NCI-H2227 (cell line): Measurements from ENCODE around the gene GPT2.

ENCODE experiments used
- DNase-seq: peaks from one replicate; lab custom pipeline; 2025; ENCODE audit not compliant: unreplicated experiment; lab: John Stamatoyannopoulos, UW

Gene GPT2, protein sequence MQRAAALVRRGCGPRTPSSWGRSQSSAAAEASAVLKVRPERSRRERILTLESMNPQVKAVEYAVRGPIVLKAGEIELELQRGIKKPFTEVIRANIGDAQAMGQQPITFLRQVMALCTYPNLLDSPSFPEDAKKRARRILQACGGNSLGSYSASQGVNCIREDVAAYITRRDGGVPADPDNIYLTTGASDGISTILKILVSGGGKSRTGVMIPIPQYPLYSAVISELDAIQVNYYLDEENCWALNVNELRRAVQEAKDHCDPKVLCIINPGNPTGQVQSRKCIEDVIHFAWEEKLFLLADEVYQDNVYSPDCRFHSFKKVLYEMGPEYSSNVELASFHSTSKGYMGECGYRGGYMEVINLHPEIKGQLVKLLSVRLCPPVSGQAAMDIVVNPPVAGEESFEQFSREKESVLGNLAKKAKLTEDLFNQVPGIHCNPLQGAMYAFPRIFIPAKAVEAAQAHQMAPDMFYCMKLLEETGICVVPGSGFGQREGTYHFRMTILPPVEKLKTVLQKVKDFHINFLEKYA

DNA sequence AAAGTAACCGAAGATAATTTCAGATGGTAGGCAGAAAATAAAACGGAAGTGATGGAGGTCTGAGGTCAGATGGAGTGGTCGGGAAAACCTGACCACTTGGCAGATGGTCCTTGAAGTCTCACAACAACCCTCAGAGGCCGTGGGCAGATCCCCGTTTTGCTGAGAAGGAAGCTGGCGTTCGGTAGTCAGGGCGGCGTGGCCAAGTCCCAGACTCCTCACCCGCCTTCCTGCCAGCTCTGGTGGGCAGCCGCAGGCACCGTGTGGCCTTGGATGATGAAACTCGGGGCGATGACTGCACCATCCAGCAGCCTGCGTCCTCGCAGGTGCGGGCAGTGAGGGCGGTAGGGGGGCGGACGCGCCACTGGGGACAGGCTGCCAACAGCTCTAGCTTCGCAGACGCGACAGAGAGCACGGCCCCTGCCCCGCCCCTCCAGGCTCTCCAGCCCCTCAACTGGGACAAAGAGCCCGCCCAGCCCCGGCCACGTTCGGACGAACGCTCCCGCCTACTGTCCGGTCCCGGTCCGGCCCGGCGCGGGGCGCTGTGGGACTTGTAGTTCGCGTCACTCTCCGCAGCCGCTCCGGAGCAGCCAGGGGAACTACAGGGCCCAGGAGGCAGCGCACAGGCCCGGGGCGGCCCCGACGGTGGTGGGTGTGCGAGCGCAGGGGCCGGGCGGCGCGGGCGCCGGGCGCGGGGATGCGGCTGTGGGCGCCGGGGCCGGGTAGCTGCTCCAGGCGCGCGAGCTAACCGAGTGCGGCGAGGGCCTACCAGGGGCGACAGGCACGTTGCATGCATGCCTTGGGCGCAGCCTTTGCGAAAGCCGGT lies at the start of gene GPT2:
Gene GPT2 (plus strand): TSS at position 673 of the 823 bp plus-strand sequence. CDS start 354 bp downstream, outside the sequence.
- DNase-seq, result peak; percentile 94

DNA sequence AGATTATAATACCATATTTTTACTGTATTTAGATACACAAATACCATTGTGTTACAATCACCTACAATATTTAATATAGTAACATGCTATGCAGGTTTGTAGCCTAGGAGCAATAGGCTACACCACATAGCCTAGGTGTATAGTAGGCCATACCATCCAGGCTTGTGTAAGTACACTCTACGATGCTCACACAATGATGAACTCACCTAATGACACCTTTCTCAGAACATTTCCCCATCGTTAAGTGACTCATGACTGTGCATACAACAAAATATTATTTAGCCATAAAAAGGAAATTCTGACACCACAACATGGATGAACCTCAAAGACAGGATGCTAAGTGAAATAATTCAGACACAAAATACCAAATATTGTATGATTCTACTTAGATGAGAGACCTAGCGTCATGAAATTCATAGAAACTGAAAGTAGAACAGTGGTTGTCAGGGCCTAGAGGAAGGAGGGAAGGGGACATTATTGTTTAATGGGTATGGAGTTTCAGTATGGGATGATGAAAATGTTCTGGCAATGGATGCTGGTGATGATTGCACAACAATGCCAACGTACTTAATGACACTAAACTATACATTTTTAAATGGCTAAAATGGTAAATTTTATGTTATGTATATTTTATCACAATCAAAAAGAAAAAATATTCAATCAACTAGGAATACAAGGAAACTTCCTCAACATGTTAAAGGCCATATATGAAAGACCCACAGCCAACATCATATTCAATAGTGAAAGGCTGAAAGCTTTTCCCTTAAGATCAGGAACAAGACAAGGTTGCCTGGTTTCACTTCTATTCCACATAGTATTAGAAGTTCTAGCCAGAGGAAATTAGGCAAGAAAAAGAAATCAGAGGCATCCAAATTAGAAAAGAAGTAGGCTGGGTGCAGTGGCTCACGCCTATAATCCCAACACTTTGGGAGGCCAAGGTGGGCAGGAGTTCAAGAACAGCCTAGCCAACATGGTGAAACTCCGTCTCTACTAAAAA lies 47.3 kb upstream of the GPT2 start:
- no peak for DNase-seq

DNA sequence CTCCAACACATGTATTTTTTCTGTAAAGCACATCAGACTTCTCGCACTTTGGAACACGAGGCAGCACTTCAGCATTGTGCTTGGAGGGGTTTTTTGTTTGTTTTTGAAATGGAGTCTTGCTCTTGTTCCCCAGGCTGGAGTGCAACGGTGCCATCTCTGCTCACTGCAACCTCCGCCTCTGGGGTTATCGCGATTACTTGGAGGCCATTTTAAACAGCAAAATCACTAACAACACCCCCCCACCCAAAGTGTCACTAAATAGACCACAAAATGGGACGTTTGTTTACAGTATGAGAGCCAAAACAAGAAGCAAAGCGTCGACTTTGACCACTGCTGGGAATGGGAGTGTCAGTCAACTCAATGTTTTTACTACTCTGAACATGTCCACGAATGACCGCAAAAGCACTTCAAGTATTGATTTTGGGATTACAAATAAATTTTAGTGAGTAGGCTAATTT lies 44.1 kb upstream of the GPT2 start:
- no peak for DNase-seq

DNA sequence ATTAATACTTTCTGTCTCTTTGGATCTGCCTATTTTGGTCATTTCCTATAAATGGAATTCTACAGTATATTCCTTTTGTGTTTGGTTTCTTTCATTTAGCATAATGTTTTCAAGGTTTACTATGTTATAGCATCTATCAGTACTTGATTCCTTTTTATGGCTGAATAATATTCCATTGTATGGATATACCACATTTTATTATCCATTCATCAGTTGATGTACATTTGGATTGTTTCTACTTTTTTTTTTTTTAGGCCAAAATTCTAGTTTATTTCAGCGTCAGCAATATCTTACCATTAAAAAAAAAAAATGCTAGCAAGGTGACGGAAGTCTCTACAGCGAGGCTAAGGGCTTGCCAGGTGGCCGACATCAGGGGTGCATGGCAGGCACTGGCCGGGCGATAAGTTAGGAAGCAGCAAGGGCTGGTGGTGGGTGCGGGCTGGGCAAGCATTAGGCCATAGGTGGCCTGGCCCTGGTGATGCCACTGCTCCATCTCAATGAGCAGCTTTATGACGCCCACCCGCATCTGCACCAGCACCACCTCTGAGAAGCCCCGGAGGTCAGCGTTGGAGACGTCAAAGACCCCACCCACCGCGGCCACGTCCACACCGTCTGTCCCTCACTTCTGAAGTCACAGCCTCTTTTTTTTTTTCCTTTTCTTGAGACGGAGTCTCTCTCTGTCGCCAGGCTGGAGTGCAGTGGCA lies 41.8 kb upstream of the GPT2 start:
- DNase-seq, result no peak

DNA sequence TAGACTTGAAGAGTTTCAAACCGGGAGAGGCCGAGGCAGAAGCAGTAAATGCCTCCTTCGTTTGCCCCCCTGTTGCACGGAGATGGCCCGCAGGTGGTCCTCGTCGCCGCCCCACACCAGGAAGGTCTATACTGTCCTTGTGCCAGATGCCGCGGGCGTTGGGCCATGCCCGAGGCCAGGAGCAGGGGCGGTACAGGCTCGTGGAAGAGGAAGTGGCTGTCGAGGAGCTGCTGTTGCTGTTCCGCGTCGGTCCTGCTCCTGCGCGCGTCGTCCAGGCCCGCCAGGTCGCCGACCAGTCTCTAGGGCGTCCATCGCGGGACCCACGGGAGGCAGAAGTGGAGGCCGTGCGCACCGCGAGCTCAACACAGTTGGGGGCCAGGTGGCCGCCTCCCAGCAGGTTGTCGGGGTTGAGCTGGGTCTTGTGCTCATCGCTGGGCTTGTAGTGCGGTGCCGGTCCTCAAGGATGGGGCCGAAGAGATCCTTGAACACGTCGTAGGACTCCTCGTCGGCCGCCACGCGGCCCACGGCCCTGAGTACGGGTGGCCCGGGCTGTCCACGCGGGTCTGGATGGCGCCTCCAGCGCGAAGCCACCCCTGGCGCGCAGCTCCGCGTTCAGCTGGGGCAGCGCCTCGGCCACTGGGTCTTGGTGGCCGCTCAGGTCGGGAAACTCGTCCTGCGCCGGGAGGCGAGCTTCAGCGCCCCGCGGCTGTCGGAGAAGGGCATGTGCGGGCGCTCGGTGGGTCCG lies 40.1 kb upstream of the GPT2 start:
- no peak for DNase-seq

DNA sequence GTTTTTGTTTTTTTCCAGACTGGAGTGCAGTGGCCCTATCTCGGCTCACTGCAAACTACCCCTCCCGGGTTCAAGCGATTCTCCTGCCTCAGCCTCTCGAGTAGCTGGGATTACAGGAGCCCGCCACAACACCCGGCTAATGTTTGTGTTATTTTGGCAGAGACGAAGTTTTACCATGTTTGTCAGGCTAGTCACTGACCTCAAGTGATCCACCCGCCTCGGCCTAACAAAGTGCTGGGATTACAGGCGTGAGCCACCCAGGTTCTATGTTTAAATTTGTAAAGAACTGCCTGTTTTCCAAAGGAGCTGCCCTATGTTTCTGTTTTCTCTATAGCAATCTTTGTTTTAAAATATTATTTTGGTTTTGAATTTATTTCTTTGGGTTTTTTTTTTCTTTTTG lies 39.4 kb upstream of the GPT2 start:
- no peak for DNase-seq

DNA sequence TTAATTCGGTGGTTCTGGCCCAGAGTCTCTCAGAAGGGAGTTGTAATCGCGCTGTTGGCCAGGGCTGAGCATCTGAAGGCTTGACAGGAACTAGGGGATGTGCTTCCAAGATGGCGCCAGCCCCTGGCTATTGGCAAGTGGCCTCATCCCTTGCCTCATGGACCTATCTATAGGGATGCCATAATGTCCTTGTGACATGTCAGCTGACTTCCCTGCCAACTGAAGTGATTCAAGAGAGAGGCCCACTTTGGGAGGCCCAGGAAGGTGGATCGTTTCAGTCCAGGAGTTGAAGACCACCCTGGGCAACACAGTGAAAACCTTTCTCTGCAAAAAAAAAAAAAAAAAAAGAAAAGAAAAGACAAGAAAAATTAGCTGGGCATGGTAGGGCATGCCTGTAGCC lies 38.2 kb upstream of the GPT2 start:
- no peak for DNase-seq

DNA sequence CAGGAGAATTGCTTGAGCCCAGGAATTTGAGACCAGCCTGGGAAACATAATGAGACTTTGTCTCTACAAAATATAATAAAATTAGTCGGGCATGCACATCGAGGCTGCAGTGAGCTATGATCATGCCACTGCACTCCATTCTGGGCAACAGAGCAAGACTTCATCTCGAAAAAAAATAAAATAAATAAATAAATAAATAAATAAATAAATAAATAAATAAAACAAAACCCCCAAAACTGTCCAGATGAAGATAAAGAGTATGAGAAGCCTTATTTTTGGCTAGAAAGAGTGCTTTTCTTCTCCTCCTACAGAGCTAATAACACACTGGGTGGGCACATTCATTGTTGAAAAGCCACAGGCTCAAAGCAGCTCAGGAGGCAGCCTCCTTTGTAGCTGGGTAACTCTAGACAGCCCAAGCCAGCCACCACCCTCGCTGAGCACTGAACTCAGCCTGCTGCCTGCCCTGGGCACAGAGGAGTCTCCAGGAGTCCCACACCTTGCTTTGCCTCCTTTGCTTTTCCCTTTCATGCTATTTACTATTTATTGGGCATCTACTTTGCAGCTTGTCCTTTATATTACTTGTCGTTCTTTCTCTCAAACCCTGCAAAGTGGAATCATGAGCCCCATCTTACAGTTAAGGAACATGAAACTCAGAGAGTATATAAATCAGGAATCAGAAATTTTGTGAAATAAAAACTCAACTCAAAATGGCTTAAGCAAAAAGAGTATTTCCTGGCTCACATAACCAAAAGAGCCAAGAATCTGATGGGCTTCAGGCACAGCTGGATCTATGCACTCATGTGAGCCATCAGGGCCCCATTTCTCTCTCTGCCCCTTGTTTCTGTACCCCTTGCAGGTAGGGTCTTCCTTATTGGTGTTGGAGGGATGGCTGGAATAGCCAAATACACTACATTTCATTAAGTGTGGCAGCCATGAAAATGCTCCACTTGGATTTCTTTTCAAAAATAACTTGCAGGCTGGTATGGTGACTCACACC lies 35.1 kb upstream of the GPT2 start:
- no peak for DNase-seq

DNA sequence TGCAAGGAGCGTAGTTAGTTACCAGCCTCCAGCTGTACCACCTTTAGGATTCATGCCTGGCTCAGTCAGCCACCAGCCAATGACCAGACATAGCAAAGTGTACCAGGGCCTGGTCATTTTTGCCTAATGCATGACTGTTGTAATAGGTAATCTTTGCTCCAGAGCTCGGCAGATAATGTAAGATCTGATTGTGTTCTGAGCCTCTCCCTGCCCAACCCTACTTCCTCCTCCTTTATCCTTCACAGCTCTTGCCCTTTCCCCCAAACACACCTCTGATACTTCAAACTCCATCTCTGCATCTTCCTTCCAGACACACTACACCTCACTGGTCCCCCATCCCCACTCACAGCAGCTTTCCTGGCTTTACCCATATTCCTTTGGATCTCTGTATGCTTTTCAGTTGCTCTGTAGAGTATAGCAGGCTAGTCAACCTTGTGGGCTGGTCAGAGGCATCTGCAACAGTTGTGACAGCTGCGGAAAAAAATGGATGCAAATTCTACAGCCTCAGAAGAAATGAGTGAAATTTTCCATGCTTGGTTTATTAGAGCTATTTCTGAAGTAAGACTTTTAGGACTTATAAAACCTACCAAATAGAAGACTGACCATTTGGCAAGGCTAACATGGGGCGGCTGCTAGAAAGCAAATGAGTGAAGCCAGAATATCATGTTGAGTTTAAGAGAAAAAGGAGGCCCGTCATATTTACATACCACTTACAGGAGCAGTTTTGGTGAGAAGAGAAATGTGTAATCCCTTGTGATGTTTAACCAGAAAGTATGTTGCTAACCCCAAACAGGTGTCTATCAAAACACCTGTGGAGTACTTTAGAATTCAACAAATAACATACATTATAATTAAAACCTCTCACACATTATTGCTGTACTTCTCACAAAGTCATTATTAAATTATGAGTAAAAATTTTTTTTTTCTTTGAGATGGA lies 33.3 kb upstream of the GPT2 start:
- DNase-seq, result no peak

DNA sequence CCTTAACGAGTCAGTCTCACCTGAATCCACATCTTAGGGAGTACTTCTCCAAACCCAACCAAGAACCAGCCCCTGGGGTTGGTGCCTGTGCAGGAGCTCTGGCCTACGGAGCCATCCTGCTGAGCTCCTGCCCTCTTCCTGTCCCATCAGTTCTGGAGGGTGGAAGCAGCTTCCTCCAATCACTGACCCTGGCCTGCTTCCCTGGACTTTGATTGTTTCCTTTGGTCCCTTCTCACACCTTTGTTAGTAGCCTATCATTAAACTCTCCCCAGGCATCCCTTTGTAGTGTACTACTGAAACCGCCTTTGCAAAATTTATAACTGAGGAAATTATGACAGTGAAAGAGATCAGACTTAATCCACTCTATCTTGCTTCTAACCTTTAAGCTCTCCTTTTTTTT lies 32.0 kb upstream of the GPT2 start:
- peak; percentile 3 for DNase-seq

DNA sequence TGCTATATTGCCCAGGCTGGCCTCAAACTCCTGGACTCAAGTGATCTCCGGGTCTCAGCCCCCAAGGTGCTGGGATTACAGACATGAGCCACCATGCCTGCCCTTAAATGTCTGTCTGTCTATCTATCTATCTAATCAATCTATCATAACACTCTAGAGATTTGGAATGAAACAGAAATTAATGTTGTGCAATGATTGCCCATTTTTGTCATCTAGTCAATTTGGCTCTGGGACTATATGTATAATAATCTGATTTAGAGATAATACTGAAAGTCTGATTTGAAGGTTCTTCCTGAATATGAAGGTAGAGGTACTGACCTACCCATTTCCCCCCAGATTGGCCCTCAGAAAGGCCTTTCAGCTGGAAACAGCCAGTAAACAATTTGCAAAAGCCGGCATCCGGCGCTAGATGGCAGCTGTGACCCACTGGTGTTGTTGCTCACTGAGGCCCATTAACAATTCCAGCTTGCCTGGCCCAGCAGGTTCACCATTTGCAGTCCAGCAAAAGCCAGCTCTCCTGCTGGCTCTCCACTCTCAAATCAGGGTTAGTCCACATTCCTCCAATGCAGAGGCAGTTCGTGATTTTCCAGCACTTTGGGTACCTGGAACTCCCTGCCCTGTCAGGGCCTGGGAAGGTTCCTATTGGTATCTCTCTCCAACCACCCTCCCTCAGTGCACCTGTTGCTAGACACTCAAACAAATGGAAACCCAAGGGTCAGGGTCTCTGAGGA lies 30.3 kb upstream of the GPT2 start:
- DNase-seq, result peak; percentile 80

DNA sequence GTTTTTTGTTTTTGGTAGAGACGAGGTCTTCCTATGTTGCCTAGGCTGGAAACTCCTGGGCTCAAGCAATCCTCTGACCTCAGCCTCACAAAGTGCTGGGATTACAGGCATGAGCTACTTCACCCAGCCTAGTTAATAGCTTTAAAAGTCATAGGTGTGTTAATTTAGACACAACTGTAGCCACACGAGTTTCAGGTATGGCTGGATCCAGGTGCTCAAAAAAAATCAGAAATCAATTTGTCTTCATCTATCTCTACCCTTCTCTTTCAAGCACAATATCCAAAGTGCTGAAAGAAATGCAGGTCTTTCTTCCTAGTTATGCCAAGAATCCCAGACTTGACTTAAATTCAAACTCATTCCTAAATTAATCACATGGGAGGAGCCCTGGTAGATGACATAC lies 29.3 kb upstream of the GPT2 start:
- no peak for DNase-seq

DNA sequence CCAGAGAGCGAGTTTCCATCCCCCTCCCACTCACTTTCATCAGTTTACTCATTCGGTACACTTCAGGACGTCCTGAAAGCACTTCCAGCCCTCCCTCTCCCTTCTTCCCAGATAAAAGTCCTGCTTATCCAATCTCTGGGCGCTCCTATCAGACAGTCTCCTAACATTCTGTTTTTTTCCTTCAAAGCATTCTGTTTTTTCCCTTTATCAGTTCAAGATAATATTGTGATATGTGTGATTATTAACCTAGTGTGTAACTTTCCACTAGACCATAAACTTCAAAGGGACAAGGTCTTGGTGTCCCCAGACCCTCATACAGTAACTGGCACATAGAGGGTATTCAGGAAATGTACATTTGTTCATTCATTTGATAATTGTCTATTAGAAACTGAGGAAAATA lies 28.8 kb upstream of the GPT2 start:
- DNase-seq, result no peak

DNA sequence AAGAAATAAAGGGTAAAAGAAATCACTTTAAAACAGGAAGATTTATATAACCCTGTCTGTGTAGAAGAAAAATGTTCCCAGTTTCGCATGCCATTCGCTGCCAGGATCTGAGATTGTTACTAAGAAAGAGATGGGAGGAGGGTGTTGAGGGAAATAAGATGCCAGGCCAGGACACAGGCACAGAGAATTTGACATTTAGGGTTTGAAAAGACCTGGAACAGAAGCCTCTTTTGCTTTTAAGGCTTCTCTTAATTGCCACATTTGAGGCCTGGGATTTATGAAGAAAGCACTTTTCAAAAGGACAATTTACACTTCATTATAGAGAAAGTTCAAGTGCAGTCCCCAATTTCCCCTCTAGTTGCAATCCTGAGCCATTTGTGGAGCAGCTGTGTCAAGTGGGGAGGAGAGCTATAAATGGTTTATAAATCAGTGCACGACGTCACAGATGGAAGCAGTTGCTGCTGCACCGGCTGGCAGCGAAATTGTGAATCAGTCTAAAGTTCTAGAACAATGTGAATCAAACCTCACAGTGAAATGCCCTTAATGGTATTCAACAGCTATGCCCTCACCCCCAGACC lies 26.7 kb upstream of the GPT2 start:
- DNase-seq, result peak; percentile 78

DNA sequence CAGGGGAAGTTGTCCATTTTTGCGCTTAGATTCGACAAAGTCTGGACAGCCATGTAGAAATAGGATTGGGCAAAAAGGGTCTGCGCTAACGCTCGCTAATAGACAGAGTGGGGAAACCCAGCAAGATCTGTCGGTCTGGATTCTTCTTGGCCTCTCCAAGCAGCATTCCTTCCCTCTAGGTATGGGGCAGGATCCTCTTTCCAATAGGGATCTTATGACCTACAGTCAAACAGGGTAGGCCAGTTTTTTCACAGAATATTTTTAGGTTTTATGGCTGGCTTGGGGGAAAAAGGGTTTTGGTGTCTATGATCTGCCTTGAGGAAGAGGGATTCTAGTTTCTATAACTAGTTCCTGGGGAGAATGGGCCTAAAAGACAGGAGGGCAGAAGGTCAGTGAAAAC lies 26.0 kb upstream of the GPT2 start:
- no peak for DNase-seq

DNA sequence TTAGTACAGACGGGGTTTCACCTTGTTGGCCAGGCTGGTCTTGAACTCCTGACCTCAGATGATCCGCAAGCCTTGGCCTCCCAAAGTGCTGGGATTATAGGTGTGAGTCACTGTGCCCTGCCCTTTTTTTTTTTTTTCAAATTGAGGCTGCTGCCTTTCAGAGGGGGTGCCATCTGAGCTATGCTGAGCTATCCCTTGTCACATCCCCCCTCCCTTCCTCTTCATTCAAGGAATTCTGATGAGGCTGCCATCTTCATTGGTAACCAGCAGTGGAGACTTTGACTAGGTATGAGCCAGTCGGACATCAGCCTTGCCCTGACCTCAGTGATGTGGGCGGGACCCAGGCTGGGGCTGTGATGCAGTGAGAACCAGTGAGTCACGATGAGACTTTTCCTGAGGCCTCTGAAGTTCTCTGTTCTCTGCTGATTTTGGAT lies 24.4 kb upstream of the GPT2 start:
- DNase-seq, result no peak
